SK-N-SH treated with all-trans-retinoic acid at 6 μM for 48 hours (cell line): Measurements from ENCODE around the gene DPYSL4.

ENCODE experiments used
- ATAC-seq: fragments of 200-7000 bp; cut with Tn5 transposase; 3 replicates; pipeline ENCODE4 v1.9.1; 2020; ENCODE audit warnings: mild to moderate bottlenecking, moderate library complexity
- ARNTL ChIP-seq: fragments of 450-650 bp; formaldehyde crosslinking; IDR thresholded peaks from 2 replicates; pipeline ENCODE4 v1.5.0; 2020; ENCODE audit warnings: low read depth, mild to moderate bottlenecking, moderate library complexity, borderline replicate concordance
- BACH2 ChIP-seq: fragments of 250-450 bp; sonication (Bioruptor Pico); IDR thresholded peaks from 2 replicates; pipeline ENCODE4 v1.9.0; 2021; ENCODE audit warnings: mild to moderate bottlenecking, borderline replicate concordance
- CSDC2 ChIP-seq: fragments of 250-450 bp; sonication (Bioruptor Pico); IDR thresholded peaks from 2 replicates; pipeline ENCODE4 v1.5.0; 2020; ENCODE audit warnings: mild to moderate bottlenecking, moderate library complexity
- ESRRG ChIP-seq: fragments of 250-450 bp; sonication (Bioruptor Pico); IDR thresholded peaks from 2 replicates; pipeline ENCODE4 v1.6.1; 2021; ENCODE audit warnings: mild to moderate bottlenecking
- GLIS3 ChIP-seq: fragments of 250-450 bp; sonication (Bioruptor Pico); IDR thresholded peaks from 2 replicates; pipeline ENCODE4 v1.5.0; 2020; ENCODE audit warnings: mild to moderate bottlenecking, moderate library complexity
- ISL1 ChIP-seq: fragments of 250-450 bp; sonication (Bioruptor Pico); IDR thresholded peaks from 2 replicates; pipeline ENCODE4 v2.1.2; 2022; ENCODE audit warnings: mild to moderate bottlenecking, moderate library complexity
- OSR1 ChIP-seq: fragments of 250-450 bp; sonication (Bioruptor Pico); IDR thresholded peaks from 2 replicates; pipeline ENCODE4 v1.8.0; 2022; ENCODE audit warnings: moderate library complexity, mild to moderate bottlenecking, inconsistent platforms
- PATZ1 ChIP-seq: fragments of 250-450 bp; sonication (Bioruptor Pico); IDR thresholded peaks from 2 replicates; pipeline ENCODE4 v1.8.0; 2020; ENCODE audit warnings: mild to moderate bottlenecking, moderate library complexity, borderline replicate concordance
- POU6F1 ChIP-seq: fragments of 250-450 bp; sonication (Bioruptor Pico); IDR thresholded peaks from 2 replicates; pipeline ENCODE4 v1.8.0; 2021; ENCODE audit warnings: low read depth, mild to moderate bottlenecking, moderate library complexity, borderline replicate concordance
- RARB ChIP-seq: fragments of 250-450 bp; sonication (Bioruptor Pico); IDR thresholded peaks from 2 replicates; pipeline ENCODE4 v1.8.0; 2021; ENCODE audit warnings: mild to moderate bottlenecking, moderate library complexity
- SNAI2 ChIP-seq: fragments of 250-450 bp; sonication (Bioruptor Pico); IDR thresholded peaks from 2 replicates; pipeline ENCODE4 v1.5.0; 2020; ENCODE audit warnings: mild to moderate bottlenecking, moderate library complexity
- TCF4 ChIP-seq: fragments of 250-450 bp; sonication (Bioruptor Pico); IDR thresholded peaks from 2 replicates; pipeline ENCODE4 v1.8.0; 2021; ENCODE audit warnings: mild to moderate bottlenecking, moderate library complexity, borderline replicate concordance
- TSHZ2 ChIP-seq: fragments of 250-450 bp; sonication (Bioruptor Pico); IDR thresholded peaks from 2 replicates; pipeline ENCODE4 v1.5.0; 2020; ENCODE audit warnings: mild to moderate bottlenecking, moderate library complexity
- ZC3H10 ChIP-seq: fragments of 250-450 bp; sonication (Bioruptor Pico); IDR thresholded peaks from 2 replicates; pipeline ENCODE4 v1.5.1; 2021; ENCODE audit warnings: mild to moderate bottlenecking, moderate library complexity
- ZFP30 ChIP-seq: fragments of 450-650 bp; formaldehyde crosslinking; IDR thresholded peaks from 2 replicates; pipeline ENCODE4 v1.5.0; 2022; ENCODE audit warnings: mild to moderate bottlenecking, moderate library complexity
- ZNF565 ChIP-seq: fragments of 450-650 bp; formaldehyde crosslinking; conservative IDR thresholded peaks from 2 replicates; pipeline ENCODE4 v1.5.0; 2020; ENCODE audit warnings: low read depth, mild to moderate bottlenecking, moderate library complexity
- ZNF70 ChIP-seq: fragments of 450-650 bp; formaldehyde crosslinking; IDR thresholded peaks from 2 replicates; pipeline ENCODE4 v1.5.0; 2020; ENCODE audit warnings: mild to moderate bottlenecking, moderate library complexity
- ZNF8 ChIP-seq: fragments of 450-650 bp; formaldehyde crosslinking; IDR thresholded peaks from 2 replicates; pipeline ENCODE4 v1.5.0; 2020; ENCODE audit warnings: mild to moderate bottlenecking, moderate library complexity
- TF ChIP-seq, protein P1 (sequence below): fragments of 250-450 bp; sonication (Bioruptor Pico); IDR thresholded peaks from 2 replicates; pipeline ENCODE4 v1.5.1; 2020; ENCODE audit warnings: low read depth, mild to moderate bottlenecking, moderate library complexity
- TF ChIP-seq, protein P2 (sequence below): fragments of 250-450 bp; sonication (Bioruptor Pico); IDR thresholded peaks from 2 replicates; pipeline ENCODE4 v1.5.1; 2021; ENCODE audit warnings: mild to moderate bottlenecking, moderate library complexity

The DPYSL4 gene

DNA sequence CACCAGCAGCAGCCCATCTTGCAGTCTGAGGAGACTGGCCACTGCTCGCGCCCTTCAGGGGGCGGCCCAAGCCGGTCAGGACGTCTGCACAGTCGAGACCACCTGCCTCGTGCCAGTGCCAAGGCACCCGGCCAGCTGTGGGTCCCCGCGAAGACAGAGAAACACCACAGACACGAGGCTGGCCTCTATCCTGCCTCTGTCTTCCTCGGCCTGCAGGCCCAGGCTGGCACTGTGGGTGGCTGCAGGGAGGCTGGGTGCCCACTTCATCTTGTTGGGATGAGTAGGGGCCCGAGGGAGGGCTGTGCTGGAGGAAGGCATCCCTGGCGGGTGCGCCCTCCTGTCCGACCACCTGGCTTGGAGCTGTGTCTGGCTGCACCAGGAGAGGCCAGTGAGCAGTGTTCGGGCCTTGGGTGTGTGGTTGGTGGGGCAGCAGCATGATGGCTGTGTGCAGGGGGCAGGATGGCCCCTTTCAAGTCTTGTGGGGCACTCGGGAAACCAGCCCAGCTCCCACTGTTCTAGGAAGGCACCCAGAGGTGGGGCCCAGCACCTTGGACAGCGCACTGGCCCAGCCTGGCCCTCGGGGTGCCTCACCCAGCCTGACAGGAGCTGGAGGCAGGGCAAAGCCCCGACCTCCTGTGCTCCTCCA, 7.3 kb downstream of the DPYSL4 start:
- no peak for TF ChIP-seq BACH2 (CRISPR knock-in tag)
- no peak for TF ChIP-seq RARB (CRISPR knock-in tag)
- TF ChIP-seq ZNF70 (CRISPR knock-in tag): no peak
- no peak for TF ChIP-seq ISL1 (CRISPR knock-in tag)
- no peak for TF ChIP-seq POU6F1 (CRISPR knock-in tag)
- TF ChIP-seq ARNTL (CRISPR knock-in tag): no peak
- TF ChIP-seq, protein P1, sequence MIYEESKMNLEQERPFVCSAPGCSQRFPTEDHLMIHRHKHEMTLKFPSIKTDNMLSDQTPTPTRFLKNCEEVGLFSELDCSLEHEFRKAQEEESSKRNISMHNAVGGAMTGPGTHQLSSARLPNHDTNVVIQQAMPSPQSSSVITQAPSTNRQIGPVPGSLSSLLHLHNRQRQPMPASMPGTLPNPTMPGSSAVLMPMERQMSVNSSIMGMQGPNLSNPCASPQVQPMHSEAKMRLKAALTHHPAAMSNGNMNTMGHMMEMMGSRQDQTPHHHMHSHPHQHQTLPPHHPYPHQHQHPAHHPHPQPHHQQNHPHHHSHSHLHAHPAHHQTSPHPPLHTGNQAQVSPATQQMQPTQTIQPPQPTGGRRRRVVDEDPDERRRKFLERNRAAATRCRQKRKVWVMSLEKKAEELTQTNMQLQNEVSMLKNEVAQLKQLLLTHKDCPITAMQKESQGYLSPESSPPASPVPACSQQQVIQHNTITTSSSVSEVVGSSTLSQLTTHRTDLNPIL (CRISPR knock-in tag): no peak
- TF ChIP-seq SNAI2 (CRISPR knock-in tag): no peak
- no peak for TF ChIP-seq CSDC2 (CRISPR knock-in tag)
- no peak for TF ChIP-seq ZC3H10 (CRISPR knock-in tag)
- TF ChIP-seq TCF4: no peak
- no peak for TF ChIP-seq ZNF565 (CRISPR knock-in tag)
- TF ChIP-seq ZFP30 (CRISPR knock-in tag): no peak
- TF ChIP-seq OSR1 (CRISPR knock-in tag): no peak
- TF ChIP-seq ZNF8 (CRISPR knock-in tag): no peak
- no peak for TF ChIP-seq PATZ1
- ATAC-seq: peak; percentile 46

DNA sequence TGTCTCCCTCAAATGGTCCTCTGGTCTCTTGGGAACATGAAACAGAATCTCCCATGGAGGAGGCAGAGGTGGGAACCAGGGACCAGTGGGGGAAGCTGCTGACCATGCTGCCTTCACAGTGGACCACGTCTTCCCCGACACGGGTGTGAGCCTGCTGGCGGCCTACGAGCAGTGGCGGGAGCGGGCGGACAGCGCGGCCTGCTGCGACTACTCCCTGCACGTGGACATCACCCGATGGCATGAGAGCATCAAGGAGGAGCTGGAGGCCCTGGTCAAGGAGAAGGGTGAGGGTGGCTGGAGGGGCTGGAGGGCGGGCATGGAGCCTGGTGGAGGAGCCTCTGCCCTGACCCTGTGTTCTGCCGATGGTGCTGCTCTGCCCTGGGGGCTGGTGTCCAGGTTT, 8.0 kb downstream of the DPYSL4 start:
- TF ChIP-seq OSR1 (CRISPR knock-in tag) (no peak), CSDC2 (CRISPR knock-in tag) (no peak), TSHZ2 (CRISPR knock-in tag) (no peak), SNAI2 (CRISPR knock-in tag) (no peak), ZC3H10 (CRISPR knock-in tag) (no peak), RARB (CRISPR knock-in tag) (no peak)
- TF ChIP-seq, protein P2, sequence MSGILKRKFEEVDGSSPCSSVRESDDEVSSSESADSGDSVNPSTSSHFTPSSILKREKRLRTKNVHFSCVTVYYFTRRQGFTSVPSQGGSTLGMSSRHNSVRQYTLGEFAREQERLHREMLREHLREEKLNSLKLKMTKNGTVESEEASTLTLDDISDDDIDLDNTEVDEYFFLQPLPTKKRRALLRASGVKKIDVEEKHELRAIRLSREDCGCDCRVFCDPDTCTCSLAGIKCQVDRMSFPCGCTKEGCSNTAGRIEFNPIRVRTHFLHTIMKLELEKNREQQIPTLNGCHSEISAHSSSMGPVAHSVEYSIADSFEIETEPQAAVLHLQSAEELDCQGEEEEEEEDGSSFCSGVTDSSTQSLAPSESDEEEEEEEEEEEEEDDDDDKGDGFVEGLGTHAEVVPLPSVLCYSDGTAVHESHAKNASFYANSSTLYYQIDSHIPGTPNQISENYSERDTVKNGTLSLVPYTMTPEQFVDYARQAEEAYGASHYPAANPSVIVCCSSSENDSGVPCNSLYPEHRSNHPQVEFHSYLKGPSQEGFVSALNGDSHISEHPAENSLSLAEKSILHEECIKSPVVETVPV (CRISPR knock-in tag): no peak
- no peak for ATAC-seq

DNA sequence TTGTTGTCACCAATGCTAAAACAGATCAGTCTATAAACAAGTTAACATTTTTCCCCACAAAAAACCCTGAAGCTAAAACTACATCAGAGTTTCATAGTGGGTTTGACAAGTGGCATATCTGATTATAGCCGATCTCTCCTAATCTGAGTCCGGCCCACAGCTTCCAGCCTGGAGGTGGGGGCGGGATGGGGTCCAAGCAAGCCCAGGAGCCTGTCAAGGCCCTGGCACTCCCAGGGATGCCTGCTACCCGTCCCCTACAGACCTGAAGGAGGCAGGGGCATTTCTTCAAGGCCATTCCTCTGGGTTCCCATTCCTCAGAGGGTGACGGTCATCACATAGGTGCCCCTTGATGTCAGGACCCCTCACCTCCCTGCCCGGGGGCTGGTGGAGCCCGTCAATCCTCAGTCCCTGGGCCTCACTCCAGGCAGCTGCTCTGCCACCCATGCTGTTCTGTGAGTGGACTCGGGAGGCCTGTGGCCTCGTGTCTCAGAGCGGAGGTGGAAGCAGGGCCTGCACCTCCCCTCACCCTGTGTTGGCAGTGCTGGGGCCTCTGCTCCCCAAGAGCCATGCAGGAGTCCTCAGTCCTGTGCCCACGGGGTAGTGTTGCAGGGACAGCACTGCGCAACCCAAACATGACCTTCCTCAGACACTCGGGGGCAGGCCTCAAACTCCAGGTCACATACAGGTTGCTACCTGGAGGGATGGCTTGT, 8.8 kb downstream of the DPYSL4 start:
- no peak for ATAC-seq
- TF ChIP-seq GLIS3: no peak
- no peak for TF ChIP-seq TCF4
- TF ChIP-seq TSHZ2 (CRISPR knock-in tag): no peak
- TF ChIP-seq CSDC2 (CRISPR knock-in tag): no peak
- TF ChIP-seq ZFP30 (CRISPR knock-in tag): no peak
- TF ChIP-seq, protein P2 (CRISPR knock-in tag): no peak
- no peak for TF ChIP-seq SNAI2 (CRISPR knock-in tag)
- TF ChIP-seq ZNF70 (CRISPR knock-in tag): no peak
- TF ChIP-seq ZNF565 (CRISPR knock-in tag): no peak
- TF ChIP-seq ESRRG (CRISPR knock-in tag): no peak
